HG02610 (cell line): ENCODE results near the gene MAPKAPK5.
A peak's percentile ranks its signal among the peaks of the same experiment; 100 is the strongest.
"Not testable (repeated sequence)": the region's sequence is repeated elsewhere in the genome, so short reads cannot be mapped to it uniquely, and the experiment has no call there.

ENCODE experiments used
- ATAC-seq: cut with Tn5 transposase; IDR thresholded peaks from one replicate; pipeline ENCODE4 v1.9.1; 2021; ENCODE audit warnings: mild to moderate bottlenecking, moderate library complexity; ENCODE audit not compliant: unreplicated experiment

MAPKAPK5 gene

DNA sequence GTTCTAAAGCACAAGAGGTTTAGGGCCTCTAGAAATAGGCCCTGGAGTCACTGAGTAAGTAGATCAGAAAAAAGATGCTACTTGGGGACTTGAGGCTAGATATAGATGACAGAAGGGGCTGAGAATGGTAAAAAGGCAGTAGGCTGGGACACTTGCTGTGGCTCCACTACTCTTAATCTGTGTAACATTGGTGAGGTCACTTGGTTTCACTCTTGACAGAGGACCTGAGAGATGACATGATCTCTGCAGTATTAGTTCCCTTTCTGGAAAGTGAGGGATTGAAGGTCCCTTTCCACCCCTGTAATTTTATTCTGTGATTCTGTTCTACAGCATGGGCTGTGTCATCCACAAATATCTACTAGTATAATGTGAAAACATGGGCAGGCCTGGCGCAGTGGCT lies 39.7 kb downstream of the MAPKAPK5 start:
- ATAC-seq, result peak; percentile 41

GRCh38 chr12:111886662-111887545 lies 44.9 kb downstream of the MAPKAPK5 start:
- no peak for ATAC-seq

DNA sequence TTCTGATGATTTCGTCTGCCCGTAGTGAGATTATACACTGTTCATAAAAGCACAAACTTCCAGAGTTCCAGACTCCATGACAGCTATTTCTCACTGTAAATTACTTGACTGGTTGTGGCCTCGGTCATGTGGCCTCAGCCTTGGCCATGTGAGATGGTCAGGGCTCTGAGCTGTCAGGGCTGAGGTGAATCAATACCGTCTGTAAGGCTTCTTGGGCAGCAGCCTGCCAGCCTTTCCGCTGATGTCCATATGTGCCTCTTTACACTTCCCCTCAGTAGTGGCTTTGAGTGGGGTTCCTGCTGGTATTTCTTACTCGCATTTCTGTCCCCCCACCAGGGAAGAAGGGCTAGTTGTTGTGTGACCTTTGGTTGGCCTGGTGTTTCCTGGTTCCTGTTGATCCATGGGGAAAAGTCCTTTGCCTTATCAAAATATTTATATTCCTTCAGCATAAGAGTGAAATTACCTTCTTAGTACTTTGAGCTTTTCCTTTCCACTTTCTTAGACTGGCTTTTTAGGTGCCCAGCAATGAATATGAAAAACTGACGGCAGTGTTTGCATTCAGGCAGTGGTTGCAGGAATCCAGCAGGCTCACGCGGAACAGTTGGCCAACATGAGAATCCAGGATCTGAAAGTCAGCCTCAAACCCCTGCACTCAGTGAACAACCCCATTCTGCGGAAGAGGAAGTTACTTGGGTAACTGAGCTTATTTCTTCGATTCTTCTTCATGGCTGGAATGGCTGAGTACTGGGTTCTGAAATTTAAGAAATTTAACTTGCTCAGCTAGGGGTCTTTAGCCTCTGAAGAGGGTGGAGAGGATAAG lies 46.1 kb downstream of the MAPKAPK5 start:
- ATAC-seq, result no peak

DNA sequence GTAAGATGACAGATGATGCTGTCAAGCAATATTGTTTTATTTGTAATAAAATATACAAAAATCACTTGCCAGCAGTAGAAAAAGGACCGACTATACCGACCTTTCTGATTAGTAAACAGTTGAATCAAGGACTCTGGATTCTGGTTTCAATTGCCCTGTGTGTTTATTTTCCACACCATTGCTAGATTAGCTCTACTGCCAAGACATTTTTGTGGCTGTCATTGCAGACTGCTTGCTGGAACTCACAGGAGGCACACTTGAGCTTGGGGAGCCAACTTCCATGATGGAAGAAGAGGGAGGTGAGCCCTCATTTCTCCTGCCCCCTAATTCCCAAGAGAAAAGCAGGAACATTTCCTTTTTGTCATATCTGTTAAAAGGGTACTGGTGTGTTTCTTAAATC lies 51.3 kb downstream of the MAPKAPK5 start:
- no peak for ATAC-seq

- no peak for ATAC-seq
These were observed 52.5 kb downstream of the MAPKAPK5 start for GRCh38 chr12:111894556-111894955.

GRCh38 chr12:111901182-111901581 lies 59.2 kb downstream of the MAPKAPK5 start:
- no peak for ATAC-seq

GRCh38 chr12:111904446-111904975 lies 62.5 kb downstream of the MAPKAPK5 start:
- no peak for ATAC-seq

- ATAC-seq, result no peak
These were observed 63.5 kb downstream of the MAPKAPK5 start for GRCh38 chr12:111905502-111905901.

- ATAC-seq, result no peak
These were observed 65.7 kb downstream of the MAPKAPK5 start for GRCh38 chr12:111907740-111908139.

- no peak for ATAC-seq
These were observed 83.1 kb downstream of the MAPKAPK5 start for GRCh38 chr12:111925171-111925570.

- no peak for ATAC-seq
These were observed 84.6 kb downstream of the MAPKAPK5 start for GRCh38 chr12:111926631-111927030.

DNA sequence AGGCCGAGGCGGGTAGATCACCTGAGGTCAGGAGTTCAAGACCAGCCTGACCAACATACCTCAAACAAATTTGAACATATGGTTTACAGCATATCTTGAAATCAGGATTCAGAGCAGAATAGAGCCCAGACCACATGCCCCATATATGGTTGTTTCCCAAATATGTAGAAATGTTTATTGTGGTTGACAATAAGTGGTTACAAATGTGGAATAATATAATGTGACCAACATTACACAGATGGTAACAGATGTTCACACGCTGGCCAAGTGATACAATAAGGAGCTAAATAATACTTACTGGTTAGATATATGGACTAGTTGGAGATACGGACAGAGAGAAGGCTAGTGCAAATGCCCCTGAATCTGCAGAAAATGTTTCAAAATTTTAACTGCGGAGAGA lies 85.3 kb downstream of the MAPKAPK5 start:
- ATAC-seq, result no peak

GRCh38 chr12:111932241-111932640 lies 90.2 kb downstream of the MAPKAPK5 start:
- no peak for ATAC-seq

DNA sequence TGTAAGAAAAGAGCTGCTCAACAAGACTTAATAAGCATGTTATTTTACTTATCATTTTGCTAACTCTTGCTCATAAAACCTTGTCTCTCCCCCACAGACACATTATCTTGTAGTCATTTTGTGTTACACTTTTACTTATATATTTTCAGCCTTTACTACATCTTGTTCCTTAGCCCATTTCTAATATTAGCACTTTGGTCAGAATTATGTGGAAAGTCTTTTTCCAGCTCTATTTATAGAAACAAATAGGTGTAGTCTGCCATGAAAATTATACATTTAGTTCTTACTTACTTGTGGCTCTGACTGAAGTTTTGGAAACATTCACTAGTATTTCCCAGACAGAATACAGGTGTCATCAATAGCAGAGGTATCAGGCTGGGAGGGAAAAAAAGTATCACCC lies 94.8 kb downstream of the MAPKAPK5 start:
- ATAC-seq, result no peak

DNA sequence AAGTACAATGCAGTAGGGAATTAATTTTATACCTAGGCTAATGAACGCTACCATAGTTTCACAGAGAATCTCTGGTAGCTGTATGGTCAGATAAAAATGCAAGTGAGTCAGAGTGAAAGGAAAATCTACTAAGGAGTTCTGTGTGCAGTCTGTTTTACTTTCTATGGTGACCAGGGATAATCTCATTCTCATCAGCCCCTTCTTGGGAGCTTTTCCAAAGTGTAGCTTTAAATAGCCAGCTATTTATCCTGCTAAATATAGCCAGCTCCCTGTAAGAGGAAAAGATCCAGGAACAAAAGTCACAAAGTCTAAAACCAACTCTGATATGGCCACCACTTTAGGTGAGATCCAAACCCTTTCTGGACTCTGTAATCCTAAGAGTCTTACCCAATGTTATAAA lies 95.4 kb downstream of the MAPKAPK5 start:
- no peak for ATAC-seq

- no peak for ATAC-seq
These were observed 100.5 kb downstream of the MAPKAPK5 start for GRCh38 chr12:111942557-111942956.

DNA sequence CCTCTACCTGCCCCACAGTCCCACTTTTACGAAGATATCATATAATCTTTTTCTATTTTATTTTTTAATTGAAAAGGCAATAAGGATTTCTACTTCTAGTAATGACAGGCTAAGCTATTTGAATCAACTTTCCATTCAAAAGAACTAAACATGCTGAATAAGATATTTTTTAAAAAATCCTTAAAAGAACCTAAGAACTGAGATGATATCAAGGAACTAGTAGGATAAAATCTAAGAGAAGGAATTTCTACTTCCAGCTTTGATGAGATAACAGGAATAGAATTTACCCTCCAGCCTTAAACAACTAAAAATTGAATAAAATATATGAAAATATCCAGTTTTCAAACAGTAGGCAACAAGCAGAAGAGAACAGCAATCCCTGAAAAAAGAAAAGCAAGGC lies 101.9 kb downstream of the MAPKAPK5 start:
- no peak for ATAC-seq

- not testable (repeated sequence) for ATAC-seq
These were observed 109.1 kb downstream of the MAPKAPK5 start for GRCh38 chr12:111950961-111951676.
